NCI-H1417 treated with DMSO at 0.1 percent for 48 hours (cell line): ENCODE results near the gene SPRYD3.
A peak's percentile ranks its signal among the peaks of the same experiment; 100 is the strongest.
"Not testable (repeated sequence)": the region's sequence is repeated elsewhere in the genome, so short reads cannot be mapped to it uniquely, and the experiment has no call there.

Experiments
- DNase-seq: peaks from one replicate; lab custom pipeline; 2025; lab: John Stamatoyannopoulos, UW

SPRYD3 gene

DNA sequence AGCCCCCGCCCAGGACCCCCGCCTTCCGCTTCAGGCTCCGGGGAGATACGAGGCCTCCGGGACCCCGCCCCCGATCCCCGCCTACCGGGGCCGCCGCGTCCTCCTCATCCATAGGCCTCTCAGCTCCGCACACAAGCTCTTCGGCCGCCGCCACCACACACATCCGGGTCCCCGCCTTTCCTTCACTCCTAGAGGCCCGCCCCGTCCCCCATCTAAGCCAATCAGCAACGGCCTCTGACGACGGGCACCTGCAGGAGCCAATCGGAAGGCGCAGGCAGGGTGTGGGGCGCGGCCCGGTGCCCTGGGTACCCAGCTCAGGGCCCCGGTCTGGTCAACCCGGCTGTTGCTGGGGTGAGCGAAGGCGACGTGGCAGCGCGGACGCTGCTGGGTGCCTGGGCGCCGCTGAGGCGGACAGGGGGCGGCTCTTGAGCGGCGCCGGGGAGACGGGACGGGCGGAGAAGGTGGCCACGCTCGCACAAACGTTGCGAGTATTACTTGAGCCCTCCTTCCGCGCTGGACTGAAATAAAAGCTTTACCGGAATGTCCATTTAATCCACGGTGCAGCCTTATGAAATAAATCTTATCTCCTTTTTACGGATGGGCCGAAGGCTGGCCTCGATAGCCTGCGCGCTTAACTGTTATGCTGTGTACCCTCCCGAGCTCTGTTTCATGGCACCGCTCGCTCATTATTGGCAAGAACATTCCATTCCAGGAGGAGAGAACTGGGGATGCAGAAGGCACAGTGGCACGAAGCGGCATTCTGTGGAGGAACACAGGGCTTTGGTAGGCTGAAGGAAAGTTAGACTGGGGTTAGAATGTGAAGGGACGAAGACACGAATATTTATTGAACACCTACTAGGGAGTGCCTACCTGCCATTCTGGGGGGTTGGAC is at the start of gene SPRYD3:
SPRYD3 (minus strand) TSS at position 165 of the 892 bp plus-strand sequence; CDS start at position 108, 57 bp downstream.
- peak; percentile 92 for DNase-seq

- DNase-seq, result no peak
These were observed 48.0 kb upstream of the SPRYD3 start for GRCh38 chr12:53127169-53127568.

DNA sequence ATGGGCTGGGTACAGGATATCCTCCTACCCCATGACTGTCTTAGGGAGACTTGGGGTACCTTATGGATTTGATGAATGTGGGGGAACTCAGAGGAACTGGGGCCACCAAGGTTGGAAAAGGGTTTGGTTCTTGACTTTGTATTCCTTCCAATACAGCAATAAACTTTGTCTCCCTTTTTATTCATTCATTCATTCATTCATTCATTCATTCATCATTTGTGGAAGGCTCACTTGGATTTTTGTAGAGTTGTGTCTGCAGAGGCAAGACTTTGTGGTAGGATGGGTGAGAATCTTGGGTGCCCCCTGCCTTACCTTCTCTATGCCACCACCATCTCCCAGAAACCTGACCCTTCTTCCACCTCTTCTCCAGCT is 45.1 kb upstream of the SPRYD3 start:
- DNase-seq, result no peak

DNA sequence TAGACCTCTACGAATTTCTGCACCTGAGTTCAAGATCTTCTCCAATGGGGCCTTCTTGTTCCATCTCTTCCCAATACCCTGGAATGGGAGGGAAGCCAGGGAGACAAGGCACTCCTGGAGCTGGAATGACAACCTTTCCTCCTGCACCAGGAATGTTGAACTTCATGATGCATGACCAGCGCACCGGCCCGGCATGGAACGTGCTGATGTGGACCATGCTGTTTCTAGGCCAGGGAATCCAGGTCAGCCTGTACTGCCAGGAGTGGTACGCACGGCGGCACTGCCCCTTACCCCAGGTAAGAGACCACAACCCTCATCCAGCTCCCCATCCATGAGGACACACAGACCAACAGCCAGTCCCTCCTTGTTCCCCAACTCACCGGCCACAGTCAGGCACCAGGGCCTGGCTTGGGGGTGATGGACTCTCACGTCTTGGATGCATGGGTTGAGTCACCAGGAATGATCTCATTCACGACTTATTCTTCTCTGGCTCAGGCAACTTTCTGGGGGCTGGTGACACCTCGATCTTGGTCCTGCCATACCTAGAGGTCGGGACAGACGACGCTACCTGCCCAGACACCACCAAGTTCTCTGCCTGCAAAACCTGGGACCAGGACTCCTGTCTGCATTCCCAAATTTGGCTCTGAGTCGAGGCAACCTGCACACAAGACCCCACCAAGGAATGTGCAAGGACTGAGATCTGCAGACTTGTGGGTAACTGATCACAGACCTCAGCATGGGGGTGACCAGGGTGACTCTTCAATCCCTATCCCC is 44.6 kb upstream of the SPRYD3 start:
- no peak for DNase-seq

GRCh38 chr12:53122961-53123468 is 43.8 kb upstream of the SPRYD3 start:
- DNase-seq, result no peak

GRCh38 chr12:53120685-53121525 is 41.7 kb upstream of the SPRYD3 start:
- DNase-seq, result no peak

DNA sequence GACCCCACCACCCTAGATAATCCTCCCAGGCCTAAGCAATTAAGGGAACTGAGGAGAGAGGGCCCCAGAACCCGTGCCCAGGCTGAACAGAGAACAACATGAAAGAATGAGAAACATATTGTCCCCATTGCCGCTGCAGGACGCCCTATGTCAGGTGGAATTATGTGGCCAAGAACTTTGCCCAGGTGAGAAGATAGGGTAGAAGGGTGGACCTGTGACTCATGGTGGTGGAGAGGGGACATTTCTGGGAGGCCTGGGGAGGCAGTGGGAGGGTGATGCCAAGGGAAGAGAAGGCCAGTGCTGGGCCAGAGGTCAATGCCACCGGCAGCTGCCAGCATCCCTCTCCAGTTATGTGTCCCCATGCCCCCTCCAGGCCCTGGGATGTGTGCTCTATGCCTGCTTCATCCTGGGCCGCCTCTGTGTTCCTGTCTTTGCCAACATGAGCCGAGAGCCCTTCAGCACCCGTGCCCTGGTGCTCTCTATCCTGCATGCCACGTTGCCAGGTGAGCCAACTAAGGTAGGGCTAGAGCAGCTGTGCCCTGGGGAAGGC is 39.6 kb upstream of the SPRYD3 start:
- no peak for DNase-seq

DNA sequence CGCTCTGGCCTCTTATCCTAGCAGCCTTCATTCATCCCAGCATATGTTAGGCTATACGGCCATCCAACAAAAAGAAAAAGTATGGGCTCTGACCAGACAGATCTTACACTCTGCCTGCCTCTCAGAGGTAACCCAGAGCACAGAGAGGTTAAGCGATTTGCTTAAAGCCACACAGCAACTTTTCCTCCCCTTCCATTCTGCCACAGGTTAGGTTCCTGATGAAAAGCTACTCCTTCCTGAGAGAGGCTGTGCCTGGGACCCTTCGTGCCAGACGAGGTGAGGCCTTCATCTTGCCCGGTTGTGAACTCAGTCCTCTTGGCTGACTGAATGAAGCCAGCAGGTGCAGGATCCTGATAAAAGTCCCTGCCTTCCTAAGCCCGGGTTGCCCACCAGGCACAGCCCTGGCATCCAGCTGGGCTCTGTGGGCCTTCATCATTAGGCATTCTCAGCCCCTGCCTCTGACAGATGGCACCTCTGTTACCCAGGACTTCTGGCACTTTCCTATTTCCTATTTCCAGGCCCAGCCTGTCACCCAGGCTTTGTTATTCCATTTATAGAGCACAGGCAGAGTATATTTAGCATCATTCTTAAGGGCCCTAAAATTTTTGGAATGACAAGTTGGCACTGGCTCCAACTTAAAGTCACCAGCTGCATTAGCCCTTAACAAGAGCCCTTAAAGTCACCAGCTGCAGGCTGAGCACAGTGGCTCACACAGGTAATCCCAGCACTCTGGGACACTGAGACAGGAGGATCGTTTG is 36.9 kb upstream of the SPRYD3 start:
- DNase-seq, result no peak

- DNase-seq, result no peak
These were observed 36.1 kb upstream of the SPRYD3 start for GRCh38 chr12:53115112-53115890.

- DNase-seq, result no peak
These were observed 34.8 kb upstream of the SPRYD3 start for GRCh38 chr12:53113951-53114350.

- DNase-seq, result no peak
These were observed 34.0 kb upstream of the SPRYD3 start for GRCh38 chr12:53113136-53113705.

DNA sequence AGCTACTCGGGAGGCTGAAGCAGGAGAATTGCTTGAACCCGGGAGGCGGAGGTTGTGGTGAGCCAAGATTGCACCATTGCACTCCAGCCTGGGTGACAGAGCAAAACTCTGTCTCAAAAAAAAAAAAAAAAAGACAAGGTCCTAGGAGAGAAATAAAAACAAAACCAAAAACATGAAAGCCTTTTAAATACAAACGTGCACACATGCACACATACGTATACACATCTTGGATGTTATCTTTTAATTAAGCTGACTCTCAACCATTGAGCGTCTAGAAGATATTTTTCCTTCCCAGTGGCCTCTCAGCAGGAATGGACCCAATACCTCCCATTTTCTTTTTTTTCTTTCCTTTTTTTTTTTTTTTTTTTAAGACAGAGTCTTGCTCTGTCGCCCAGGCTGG is 33.2 kb upstream of the SPRYD3 start:
- not testable (repeated sequence) for DNase-seq

GRCh38 chr12:53107122-53107521 is 27.9 kb upstream of the SPRYD3 start:
- DNase-seq, result no peak

DNA sequence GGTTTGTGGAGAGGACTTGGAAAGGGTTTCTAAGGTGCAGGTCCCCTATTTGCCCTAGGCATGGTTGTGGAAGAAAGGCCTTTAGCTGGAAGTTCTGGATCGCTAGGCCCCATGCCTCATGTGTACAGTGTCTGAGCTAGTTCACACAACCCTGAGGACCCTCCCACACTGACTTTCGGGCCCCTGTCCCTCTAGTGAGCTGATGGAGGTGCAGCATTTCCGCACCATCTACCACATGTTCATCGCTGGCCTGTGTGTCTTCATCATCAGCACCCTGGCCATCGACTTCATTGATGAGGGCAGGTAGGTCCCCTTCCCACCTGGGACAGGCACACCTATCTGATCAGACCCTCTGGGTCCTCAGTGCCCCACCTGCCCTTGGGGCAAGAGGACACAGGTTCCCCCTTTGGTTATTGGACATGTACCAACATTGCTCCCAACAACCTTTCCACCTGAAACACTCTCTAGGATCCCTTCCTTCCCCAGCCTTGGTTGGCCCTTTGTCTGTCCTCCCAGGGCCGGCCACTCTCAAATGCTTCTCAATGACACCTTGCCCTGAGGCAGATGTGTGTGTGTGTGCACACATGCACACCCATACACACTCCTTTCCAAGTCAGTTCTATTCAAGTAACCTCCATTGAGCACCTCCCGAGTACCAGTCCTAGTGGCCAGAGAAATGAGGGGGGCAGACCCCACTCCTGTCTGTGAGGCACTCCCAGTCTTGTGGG is 26.7 kb upstream of the SPRYD3 start:
- no peak for DNase-seq

- DNase-seq, result no peak
These were observed 26.1 kb upstream of the SPRYD3 start for GRCh38 chr12:53105256-53105655.

GRCh38 chr12:53103860-53104305 is 24.7 kb upstream of the SPRYD3 start:
- DNase-seq, result no peak

- DNase-seq, result no peak
These were observed 24.0 kb upstream of the SPRYD3 start, which contains the start of gene SOAT2 for GRCh38 chr12:53102883-53103807. Gene SOAT2, plus strand, starts transcription at chr12:53103486. Its CDS starts 92 bp downstream, at chr12:53103578.
